K562 (cell line): ENCODE measurements around the gene MAML3. TPM values are rescaled to one million over a fixed set of nuclear protein-coding genes. Genes with fewer than 3 reads are reported as not detected.

ENCODE experiments used
- ATAC-seq: fragments of 200-7000 bp; cut with Tn5 transposase; 3 replicates; pipeline ENCODE4 v1.9.1; 2020; ENCODE audit warnings: moderate library complexity
- BruUV-seq: library from RNA; stranded (reverse); fragments of 400-500 nt; replicated peaks from 2 replicates; lab custom pipeline; 2021; lab: Mats Ljungman, UMichigan
- CTCF ChIA-PET: fragments of 300-600 bp; formaldehyde crosslinking; extraction: SDS; loops from one replicate; lab custom pipeline; 2021; ENCODE audit warnings: low intra/inter-chr PET ratio; lab: Yijun Ruan, JAX
- POLR2A ChIA-PET: fragments of 300-600, 350-650 bp; sonication (Branson Sonifier 250); formaldehyde crosslinking; extraction: SDS; loops from one replicate; lab custom pipeline; 2021; ENCODE audit warnings: antibody characterized with exemption, inconsistent platforms; lab: Yijun Ruan, JAX
- DNase-seq, 4 experiments: peaks; one replicate each; pipeline versions ENCODE4 v3.0.0 to v3.0.0-alpha.2; 2011 to 2018; ENCODE audit warnings: low spot score in 3 of 4, mixed read lengths in 3 of 4; ENCODE audit errors: extremely low read depth in 1 of 4
- FAIRE-seq: peaks from 2 replicates; lab custom pipeline; 2011; peaks lifted over from hg19 to GRCh38; lab: Jason Lieb, UNC
- H2AFZ ChIP-seq: 2 replicates; pipeline ENCODE4 v1.6.0; 2011; ENCODE audit warnings: low read depth, low read length, control low read depth, inconsistent platforms
- H3K27ac ChIP-seq: fragments of 200-600 bp; 3 replicates; pipeline ENCODE4 v1.8.0; 2011; ENCODE audit warnings: low read depth, mild to moderate bottlenecking, control low read depth, inconsistent platforms, low read length, moderate library complexity, mixed read lengths; ENCODE audit errors: extremely low read depth
- H3K27me3 ChIP-seq, 2 experiments: fragments of 300-600 bp in 1 of 2; 2 replicates in 1 of 2; 3 replicates in 1 of 2; pipeline versions ENCODE4 v1.6.0 to v1.8.0; 2011; ENCODE audit warnings: inconsistent platforms in 2 of 2, low read length in 2 of 2, mild to moderate bottlenecking in 1 of 2, mixed read lengths in 1 of 2, moderate library complexity in 1 of 2; ENCODE audit not compliant: control insufficient read depth in 2 of 2, insufficient read depth in 2 of 2
- H3K36me3 ChIP-seq: fragments of 300-600 bp; 3 replicates; pipeline ENCODE4 v1.8.0; 2011; ENCODE audit warnings: mild to moderate bottlenecking, low read length, inconsistent platforms; ENCODE audit not compliant: control insufficient read depth, insufficient read depth
- H3K4me1 ChIP-seq, 2 experiments: fragments of 200-600 bp in 1 of 2; replicated peaks in 1 of 2; 2 replicates in 1 of 2; 3 replicates in 1 of 2; pipeline versions ENCODE4 v1.5.1 to v1.8.0; 2011; ENCODE audit warnings: inconsistent platforms in 2 of 2, low read length in 2 of 2, mild to moderate bottlenecking in 1 of 2, mixed read lengths in 1 of 2, moderate library complexity in 1 of 2; ENCODE audit not compliant: control insufficient read depth in 2 of 2, insufficient read depth in 2 of 2
- H3K4me2 ChIP-seq: 2 replicates; pipeline ENCODE4 v1.6.1; 2011; ENCODE audit warnings: low read length, control low read depth, inconsistent platforms, mixed read lengths; ENCODE audit not compliant: insufficient read depth
- H3K4me3 ChIP-seq: fragments of 200-600 bp; sonication (generic), shearing (Covaris generic); 2 replicates; pipeline ENCODE4 v1.5.1; 2016; ENCODE audit warnings: control low read depth, inconsistent platforms
- H3K79me2 ChIP-seq: fragments of 200-600 bp; 3 replicates; pipeline ENCODE4 v1.8.0; 2011; ENCODE audit warnings: low read length, inconsistent platforms; ENCODE audit not compliant: control insufficient read depth, insufficient read depth
- H3K9ac ChIP-seq, 2 experiments: 2 replicates each; pipeline versions ENCODE4 v1.6.0 to v1.6.1; 2011; ENCODE audit warnings: low read depth in 2 of 2, low read length in 2 of 2, control low read depth in 1 of 2, inconsistent platforms in 1 of 2, mild to moderate bottlenecking in 1 of 2, mixed read lengths in 1 of 2; ENCODE audit not compliant: insufficient read depth in 1 of 2
- H3K9me1 ChIP-seq: one replicate; pipeline ENCODE4 v1.6.0; 2011; ENCODE audit warnings: inconsistent platforms, mild to moderate bottlenecking, low read length, moderate library complexity; ENCODE audit not compliant: control insufficient read depth, insufficient read depth
- H3K9me3 ChIP-seq: replicated peaks from 2 replicates; pipeline ENCODE4 v1.5.1; 2011; ENCODE audit warnings: low read depth, low read length, inconsistent platforms; ENCODE audit not compliant: control insufficient read depth, insufficient read depth
- H4K20me1 ChIP-seq: replicated peaks from 2 replicates; pipeline ENCODE4 v1.6.1; 2011; ENCODE audit warnings: low read length, inconsistent platforms, mixed read lengths; ENCODE audit not compliant: control insufficient read depth, insufficient read depth
- BACH1 ChIP-seq: fragments of 200-800 bp; sonication (Bioruptor generic); IDR thresholded peaks from 2 replicates; pipeline ENCODE4 v1.6.1; 2016; ENCODE audit warnings: missing genetic modification characterization, missing compliant biosample characterization
- CTCF ChIP-seq, 3 experiments: IDR thresholded peaks in 2 of 3; conservative IDR thresholded peaks in 1 of 3; 2 replicates each; pipeline ENCODE4 v1.5.1; 2011 to 2012; ENCODE audit warnings: low read length in 3 of 3, mild to moderate bottlenecking in 3 of 3, control low read depth in 2 of 3, improper control_type of control experiment in 1 of 3, inconsistent platforms in 1 of 3, low read depth in 1 of 3, mixed read lengths in 1 of 3, moderate library complexity in 1 of 3; ENCODE audit not compliant: insufficient read depth in 2 of 3
- E2F1 ChIP-seq: sonication (generic); formaldehyde crosslinking; IDR thresholded peaks from 2 replicates; pipeline ENCODE4 v1.8.1; 2023; ENCODE audit warnings: mild to moderate bottlenecking, missing genetic modification reagents, moderate library complexity
- HMG20B ChIP-seq: fragments of 250-450 bp; sonication (Bioruptor Pico); IDR thresholded peaks from 2 replicates; pipeline ENCODE4 v1.5.0; 2021; ENCODE audit warnings: mild to moderate bottlenecking
- KAT7 ChIP-seq: sonication (generic); formaldehyde crosslinking; IDR thresholded peaks from 2 replicates; pipeline ENCODE4 v1.8.0; 2022; ENCODE audit warnings: missing genetic modification reagents, mild to moderate bottlenecking, borderline replicate concordance
- MIER1 ChIP-seq: fragments of 450-650 bp; IDR thresholded peaks from 2 replicates; pipeline ENCODE4 v1.6.1; 2016; ENCODE audit warnings: antibody characterized with exemption, mild to moderate bottlenecking, low read depth
- MYBL2 ChIP-seq, 2 experiments: fragments of 450-650 bp in 1 of 2; sonication (generic) in 1 of 2; formaldehyde crosslinking in 1 of 2; IDR thresholded peaks; 2 replicates each; pipeline versions ENCODE4 v1.6.1 to v1.8.1; 2017 to 2022; ENCODE audit warnings: borderline replicate concordance in 1 of 2, inconsistent platforms in 1 of 2, low read depth in 1 of 2, mild to moderate bottlenecking in 1 of 2, missing genetic modification reagents in 1 of 2, moderate library complexity in 1 of 2
- NFIC ChIP-seq: fragments of 450-650 bp; IDR thresholded peaks from 2 replicates; pipeline ENCODE4 v1.6.1; 2017; ENCODE audit warnings: mild to moderate bottlenecking, inconsistent platforms
- SP2 ChIP-seq: IDR thresholded peaks from 2 replicates; pipeline ENCODE4 v1.6.1; 2011; ENCODE audit warnings: mild to moderate bottlenecking, low read depth, low read length, moderate library complexity; ENCODE audit not compliant: poor library complexity, severe bottlenecking; ENCODE audit errors: extremely low read depth
- TAF7 ChIP-seq: fragments of 450-650 bp; IDR thresholded peaks from 2 replicates; pipeline ENCODE4 v1.6.1; 2016; ENCODE audit warnings: missing genetic modification characterization, missing compliant biosample characterization
- THAP12 ChIP-seq: fragments of 250-450 bp; sonication (Bioruptor Pico); IDR thresholded peaks from 2 replicates; pipeline ENCODE4 v1.9.0; 2021; ENCODE audit warnings: mild to moderate bottlenecking, inconsistent platforms
- ZKSCAN8 ChIP-seq: fragments of 200-800 bp; sonication (Bioruptor generic); IDR thresholded peaks from 2 replicates; pipeline ENCODE4 v1.6.1; 2016; ENCODE audit warnings: missing genetic modification characterization, missing compliant biosample characterization
- ZNF140 ChIP-seq: fragments of 250-450 bp; sonication (Bioruptor Pico); IDR thresholded peaks from 2 replicates; pipeline ENCODE4 v1.8.0; 2021; ENCODE audit warnings: moderate library complexity, mild to moderate bottlenecking, inconsistent platforms
- ZNF77 ChIP-seq: fragments of 250-450 bp; sonication (Bioruptor Pico); IDR thresholded peaks from 2 replicates; pipeline ENCODE4 v1.5.0; 2020
- WGBS: fragments of 100-300 bp; shearing (Covaris generic); methylation state at CpG from one replicate; pipeline ENCODE4 v1.1.6; 2016; ENCODE audit warnings: low coverage, mixed read lengths; ENCODE audit not compliant: insufficient coverage; ENCODE audit errors: missing lambda C conversion rate; 5-methylcytosine and 5-hydroxymethylcytosine counted together
- in situ Hi-C: fragments of 300-500 bp; cut with MboI; formaldehyde crosslinking; loops from 4 replicates; pipeline ENCODE4 v1.15.0; 2018; ENCODE audit warnings: inconsistent platforms, mixed read lengths
- intact Hi-C: fragments of 100-400 bp; cut with micrococcal nuclease; formaldehyde crosslinking; loops from 2 replicates; pipeline ENCODE4 v1.14.2; 2022
- polyA plus RNA-seq, 8 experiments: library from polyadenylated mRNA; depleted of rRNA in 4 of 8; stranded (reverse) in 5 of 8; unstranded in 3 of 8; fragments of >200 nt; fragmentation: Nextera tagmentation in 2 of 8; fragmentation: Illumina TruSeq in 1 of 8; extraction: Ambion mirVana in 2 of 8; extraction: Trizol in 1 of 8; gene quantifications; 2 replicates each; pipeline versions ENCODE4 v1.2.1 to v1.2.3, GENCODE V29; 2011 to 2014; ENCODE audit warnings: inconsistent platforms in 1 of 8, missing spikeins in 1 of 8
- total RNA-seq, 7 experiments: library from RNA; depleted of rRNA in 6 of 7; stranded (reverse); fragments of >200 nt in 6 of 7; fragmentation: Illumina TruSeq in 2 of 7; extraction: Trizol in 2 of 7; gene quantifications; 2 replicates each; pipeline versions ENCODE4 v1.2.1 to v1.2.3, GENCODE V29; 2011 to 2021; ENCODE audit warnings: low replicate concordance in 1 of 7
- TF ChIP-seq, protein P1 (sequence below): sonication (generic); formaldehyde crosslinking; IDR thresholded peaks from 2 replicates; pipeline ENCODE4 v1.8.1; 2023; ENCODE audit warnings: mild to moderate bottlenecking, missing genetic modification reagents

Gene MAML3
- total and polyA plus RNA-seq, 9 of the 15 experiments (the other 6 are each of a cell fraction or from before 2014, with no cell fraction given): 0.01 to 0.55 (median 0.25) TPM

DNA sequence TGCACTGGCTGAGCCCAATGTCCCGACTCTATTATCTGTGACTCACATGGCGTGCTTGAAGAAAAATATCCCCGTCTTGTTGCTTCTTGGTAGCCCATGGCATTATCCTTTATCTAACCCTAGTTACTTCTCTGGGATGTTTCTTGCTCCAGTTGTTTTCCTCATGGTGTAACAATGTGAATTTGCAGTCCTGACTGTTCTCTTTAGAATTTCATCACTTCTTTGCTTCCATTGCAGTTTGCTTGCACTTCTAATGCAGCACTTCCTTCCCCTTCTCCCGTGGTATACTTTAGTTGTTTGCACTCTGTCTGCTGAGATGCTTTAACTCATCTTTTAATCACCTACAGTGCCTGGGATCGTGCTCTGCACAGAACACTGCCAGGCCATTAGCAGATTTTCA, 126.9 kb downstream of the MAML3 start:
- no peak overlapping the region for H2AFZ ChIP-seq
- POLR2A ChIA-PET: no interaction called here
- peaks cover 5 to 7% of the 10 kb centered on the region in 2 experiments; a peak in 3 of 5 replicates for H3K27me3 ChIP-seq
- H3K4me3 ChIP-seq: no peak overlapping the region
- no peak overlapping the region for H3K27ac ChIP-seq
- no TSS peak for BruUV-seq
- DNase-seq (no peak), FAIRE-seq (no peak)
- in situ Hi-C loops (no loop called here), intact Hi-C loops (no loop called here)
- no peak overlapping the region for H3K4me2 ChIP-seq
- CTCF ChIA-PET: no interaction called here
- no peaks in the 10 kb centered on the region for H3K9me1 ChIP-seq
- no peak for TF ChIP-seq HMG20B (CRISPR knock-in tag)
- no peak for TF ChIP-seq BACH1 (tag)
- no peak for TF ChIP-seq SP2
- TF ChIP-seq CTCF (IDR thresholded peaks at IDR 0.05 in 2 of 3, conservative IDR thresholded peaks at IDR 0.05 in 1 of 3; ENCODE audit: insufficient read depth in 2 of 3, low read depth in 1 of 3, low read length in 3 of 3): no peak
- no peak for TF ChIP-seq MIER1
- TF ChIP-seq NFIC: no peak
- TF ChIP-seq ZKSCAN8: no peak
- TF ChIP-seq KAT7 (CRISPR knock-in tag): no peak
- no peak for TF ChIP-seq E2F1 (CRISPR knock-in tag)
- TF ChIP-seq MYBL2 (IDR thresholded peaks at IDR 0.05; ENCODE audit: low read depth): no peak
- TF ChIP-seq MYBL2 (CRISPR knock-in tag; IDR thresholded peaks at IDR 0.05; ENCODE audit: borderline replicate concordance): no peak
- no peak for TF ChIP-seq TAF7 (tag)
- TF ChIP-seq, protein P1, sequence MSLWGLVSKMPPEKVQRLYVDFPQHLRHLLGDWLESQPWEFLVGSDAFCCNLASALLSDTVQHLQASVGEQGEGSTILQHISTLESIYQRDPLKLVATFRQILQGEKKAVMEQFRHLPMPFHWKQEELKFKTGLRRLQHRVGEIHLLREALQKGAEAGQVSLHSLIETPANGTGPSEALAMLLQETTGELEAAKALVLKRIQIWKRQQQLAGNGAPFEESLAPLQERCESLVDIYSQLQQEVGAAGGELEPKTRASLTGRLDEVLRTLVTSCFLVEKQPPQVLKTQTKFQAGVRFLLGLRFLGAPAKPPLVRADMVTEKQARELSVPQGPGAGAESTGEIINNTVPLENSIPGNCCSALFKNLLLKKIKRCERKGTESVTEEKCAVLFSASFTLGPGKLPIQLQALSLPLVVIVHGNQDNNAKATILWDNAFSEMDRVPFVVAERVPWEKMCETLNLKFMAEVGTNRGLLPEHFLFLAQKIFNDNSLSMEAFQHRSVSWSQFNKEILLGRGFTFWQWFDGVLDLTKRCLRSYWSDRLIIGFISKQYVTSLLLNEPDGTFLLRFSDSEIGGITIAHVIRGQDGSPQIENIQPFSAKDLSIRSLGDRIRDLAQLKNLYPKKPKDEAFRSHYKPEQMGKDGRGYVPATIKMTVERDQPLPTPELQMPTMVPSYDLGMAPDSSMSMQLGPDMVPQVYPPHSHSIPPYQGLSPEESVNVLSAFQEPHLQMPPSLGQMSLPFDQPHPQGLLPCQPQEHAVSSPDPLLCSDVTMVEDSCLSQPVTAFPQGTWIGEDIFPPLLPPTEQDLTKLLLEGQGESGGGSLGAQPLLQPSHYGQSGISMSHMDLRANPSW (CRISPR knock-in tag): no peak
- no peak for TF ChIP-seq THAP12
- TF ChIP-seq ZNF77: no peak
- TF ChIP-seq ZNF140 (CRISPR knock-in tag): no peak
- TF ChIP-seq, all 486 proteins: peak for 0
- ATAC-seq: no peak
- WGBS: 2% methylated on average over 5 of the region's 5 CpGs
- Histone ChIP-seq H3K4me1 (no peaks in the 10 kb centered on the region), H3K9me3 (no peaks in the 10 kb centered on the region), H3K36me3 (no peaks in the 10 kb centered on the region), H4K20me1 (no peaks in the 10 kb centered on the region), H3K79me2 (no peaks in the 10 kb centered on the region), H3K9ac (no peak overlapping the region)
